Measurements from ENCODE around the gene ADA.

The ADA gene

GRCh38 chr20:44574372-44574771 lies 77.1 kb downstream of the ADA start:
- no peaks in the 10 kb centered on the region for H3K27me3 ChIP-seq (ENCODE audit: insufficient read depth, low read depth)
- no peak overlapping the region for H2AFZ ChIP-seq (ENCODE audit: low read depth)
- H3K36me3 ChIP-seq (ENCODE audit: insufficient read depth), result no peaks in the 10 kb centered on the region
- peaks cover 40% of the 10 kb centered on the region for H3K4me1 ChIP-seq (ENCODE audit: low read depth, poor library complexity, severe bottlenecking)
- TF ChIP-seq CTCF (conservative IDR thresholded peaks at IDR 0.05; ENCODE audit: low read depth, low read length), result no peak
- H3K9ac ChIP-seq, result no peak overlapping the region
- no peaks in the 10 kb centered on the region for H3K79me2 ChIP-seq (ENCODE audit: insufficient read depth, low read depth)
- no peak overlapping the region for H3K27ac ChIP-seq
- no peaks in the 10 kb centered on the region for H4K20me1 ChIP-seq (ENCODE audit: insufficient read depth)
- H3K4me2 ChIP-seq, result no peak overlapping the region
- no peak overlapping the region for H3K4me3 ChIP-seq (IDR thresholded peaks at IDR 0.05; ENCODE audit: insufficient read depth, low read depth, low read length)

- no peaks in the 10 kb centered on the region for H4K20me1 ChIP-seq (ENCODE audit: insufficient read depth)
- H3K27me3 ChIP-seq (ENCODE audit: insufficient read depth, low read depth), result no peaks in the 10 kb centered on the region
- no peak overlapping the region for H3K9ac ChIP-seq
- no peak overlapping the region for H3K4me3 ChIP-seq (IDR thresholded peaks at IDR 0.05; ENCODE audit: insufficient read depth, low read depth, low read length)
- H3K4me1 ChIP-seq (ENCODE audit: low read depth, poor library complexity, severe bottlenecking), result peaks cover 40% of the 10 kb centered on the region
- no peaks in the 10 kb centered on the region for H3K79me2 ChIP-seq (ENCODE audit: insufficient read depth, low read depth)
- no peak for TF ChIP-seq CTCF (conservative IDR thresholded peaks at IDR 0.05; ENCODE audit: low read depth, low read length)
- H2AFZ ChIP-seq (ENCODE audit: low read depth), result no peak overlapping the region
- H3K4me2 ChIP-seq, result peak overlapping the region; percentile 33; the same call in 1 of the 2 replicates
- H3K36me3 ChIP-seq (ENCODE audit: insufficient read depth), result no peaks in the 10 kb centered on the region
- H3K27ac ChIP-seq, result no peak overlapping the region; the same call in 1 of the 2 replicates
Measured at GRCh38 chr20:44573501-44573869, 78.0 kb downstream of the ADA start.

- Histone ChIP-seq H3K27ac (peak overlapping the region; percentile 37), H4K20me1 (ENCODE audit: insufficient read depth) (no peaks in the 10 kb centered on the region), H2AFZ (ENCODE audit: low read depth) (peak overlapping the region; percentile 19; the same call in 1 of the 2 replicates), H3K4me3 (IDR thresholded peaks at IDR 0.05; ENCODE audit: insufficient read depth, low read depth, low read length) (no peak overlapping the region), H3K79me2 (ENCODE audit: insufficient read depth, low read depth) (no peaks in the 10 kb centered on the region), H3K27me3 (ENCODE audit: insufficient read depth, low read depth) (no peaks in the 10 kb centered on the region), H3K4me1 (ENCODE audit: low read depth, poor library complexity, severe bottlenecking) (peaks cover 39% of the 10 kb centered on the region), H3K9ac (no peak overlapping the region), H3K36me3 (ENCODE audit: insufficient read depth) (no peaks in the 10 kb centered on the region), H3K4me2 (peak overlapping the region; percentile 33)
- TF ChIP-seq CTCF (conservative IDR thresholded peaks at IDR 0.05; ENCODE audit: low read depth, low read length), result no peak
Measured at GRCh38 chr20:44572551-44573500, 78.7 kb downstream of the ADA start.

- no peaks in the 10 kb centered on the region for H3K27me3 ChIP-seq (ENCODE audit: insufficient read depth, low read depth)
- H4K20me1 ChIP-seq (ENCODE audit: insufficient read depth), result no peaks in the 10 kb centered on the region
- no peaks in the 10 kb centered on the region for H3K36me3 ChIP-seq (ENCODE audit: insufficient read depth)
- H2AFZ ChIP-seq (ENCODE audit: low read depth), result no peak overlapping the region
- no peak overlapping the region for H3K4me3 ChIP-seq (IDR thresholded peaks at IDR 0.05; ENCODE audit: insufficient read depth, low read depth, low read length)
- no peaks in the 10 kb centered on the region for H3K79me2 ChIP-seq (ENCODE audit: insufficient read depth, low read depth)
- no peak overlapping the region for H3K4me2 ChIP-seq
- H3K9ac ChIP-seq, result no peak overlapping the region
- TF ChIP-seq CTCF (conservative IDR thresholded peaks at IDR 0.05; ENCODE audit: low read depth, low read length), result no peak
- no peak overlapping the region for H3K27ac ChIP-seq
- H3K4me1 ChIP-seq (ENCODE audit: low read depth, poor library complexity, severe bottlenecking), result peaks cover 25% of the 10 kb centered on the region
Measured at GRCh38 chr20:44571362-44571988, 80.0 kb downstream of the ADA start.

Measured in KMS-11 (cell line).